CD4-positive, alpha-beta T cell treated with Interleukin-15 for 4 hours (primary cell): ENCODE measurements around the gene QSER1.
"Not testable (repeated sequence)": the region's sequence is repeated elsewhere in the genome, so short reads cannot be mapped to it uniquely, and the experiment has no call there.

ENCODE experiments used
- DNase-seq: peaks from one replicate; pipeline ENCODE4 v3.0.0-alpha.2; 2020; ENCODE audit warnings: low spot score

QSER1 gene

GRCh38 chr11:33001281-33001680, 108.7 kb downstream of the QSER1 start:
- no peak for DNase-seq

- DNase-seq: no peak
Measured at GRCh38 chr11:33001751-33002542, 109.3 kb downstream of the QSER1 start.

- DNase-seq: peak; percentile 18
Measured at GRCh38 chr11:33005175-33005574, 112.6 kb downstream of the QSER1 start.

GRCh38 chr11:33006010-33006409, 113.4 kb downstream of the QSER1 start:
- no peak for DNase-seq

GRCh38 chr11:33013755-33014154, 121.1 kb downstream of the QSER1 start:
- DNase-seq: no peak

- DNase-seq: peak; percentile 57
Measured at GRCh38 chr11:33015621-33016551, 123.3 kb downstream of the QSER1 start, which contains the start of gene DEPDC7. Gene DEPDC7 (plus strand): TSS chr11:33015878. CDS start chr11:33015956, 78 bp downstream.

- no peak for DNase-seq
Measured at GRCh38 chr11:33016654-33017053, 124.0 kb downstream of the QSER1 start.

GRCh38 chr11:33017478-33017877, 124.9 kb downstream of the QSER1 start:
- no peak for DNase-seq

GRCh38 chr11:33017965-33018364, 125.4 kb downstream of the QSER1 start:
- DNase-seq: no peak

- no peak for DNase-seq
Measured at GRCh38 chr11:33018840-33019239, 126.2 kb downstream of the QSER1 start.

- no peak for DNase-seq
Measured at GRCh38 chr11:33021501-33021900, 128.9 kb downstream of the QSER1 start.

GRCh38 chr11:33021937-33022336, 129.3 kb downstream of the QSER1 start:
- no peak for DNase-seq

- no peak for DNase-seq
Measured at GRCh38 chr11:33025339-33025722, 132.7 kb downstream of the QSER1 start.

GRCh38 chr11:33027233-33027632, 134.6 kb downstream of the QSER1 start:
- DNase-seq: no peak

GRCh38 chr11:33027846-33028536, 135.4 kb downstream of the QSER1 start:
- no peak for DNase-seq

- DNase-seq: no peak
Measured at GRCh38 chr11:33028537-33028914, 135.9 kb downstream of the QSER1 start.

- not testable (repeated sequence) for DNase-seq
Measured at GRCh38 chr11:33029218-33029617, 136.6 kb downstream of the QSER1 start.
